ENCODE data around the gene EIF3J.
A peak's percentile ranks its signal among the peaks of the same experiment; 100 is the strongest.
"Not testable (repeated sequence)": the region's sequence is repeated elsewhere in the genome, so short reads cannot be mapped to it uniquely, and the experiment has no call there.

The EIF3J gene

GRCh38 chr15:44542596-44542995, 5.6 kb downstream of the EIF3J start:
- no peak for DNase-seq

- DNase-seq, result not testable (repeated sequence)
These were observed 7.8 kb downstream of the EIF3J start for GRCh38 chr15:44544745-44545144.

DNA sequence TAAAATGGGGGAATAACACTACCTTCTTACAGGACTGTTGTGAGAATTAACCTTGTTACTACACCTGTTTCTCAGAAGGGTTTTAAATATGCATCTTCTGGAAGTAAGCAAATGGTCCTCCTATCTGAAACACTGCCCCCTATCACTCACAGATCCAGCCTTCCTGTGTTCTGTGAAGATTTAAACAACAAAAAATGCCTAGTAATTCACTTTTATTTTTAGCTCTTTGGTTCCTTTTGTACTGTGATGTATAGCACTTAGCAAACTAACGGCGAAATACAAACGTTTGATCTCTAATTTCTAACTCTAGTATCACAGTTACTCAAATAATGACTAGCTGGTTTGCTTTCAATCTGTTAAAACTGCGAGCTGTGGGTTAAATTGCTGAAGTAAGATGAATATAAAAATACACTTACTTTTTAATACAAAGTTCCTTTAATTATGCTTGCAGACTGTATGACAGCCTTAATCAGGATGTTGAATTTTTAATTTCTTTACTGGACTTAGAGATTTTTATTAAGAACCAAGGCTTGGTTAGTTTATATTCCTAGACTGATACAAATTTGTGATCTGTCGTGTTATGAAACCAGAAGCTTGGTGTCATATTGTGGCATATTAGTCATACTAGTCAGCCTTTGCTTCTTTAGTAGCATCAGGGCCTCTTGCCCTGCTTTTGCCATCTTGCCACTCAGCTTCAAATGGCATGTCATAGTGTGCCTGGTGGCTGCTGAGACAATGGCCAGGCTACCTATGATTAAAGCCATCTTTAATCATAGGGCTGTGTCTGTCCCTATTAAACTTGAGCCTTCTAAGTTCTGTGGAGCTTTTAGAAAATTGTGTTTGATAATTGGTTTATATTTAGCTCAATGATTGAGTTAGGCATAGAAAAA, 9.2 kb downstream of the EIF3J start:
- DNase-seq, result peak; percentile 91

GRCh38 chr15:44549152-44549551, 12.2 kb downstream of the EIF3J start:
- not testable (repeated sequence) for DNase-seq

DNA sequence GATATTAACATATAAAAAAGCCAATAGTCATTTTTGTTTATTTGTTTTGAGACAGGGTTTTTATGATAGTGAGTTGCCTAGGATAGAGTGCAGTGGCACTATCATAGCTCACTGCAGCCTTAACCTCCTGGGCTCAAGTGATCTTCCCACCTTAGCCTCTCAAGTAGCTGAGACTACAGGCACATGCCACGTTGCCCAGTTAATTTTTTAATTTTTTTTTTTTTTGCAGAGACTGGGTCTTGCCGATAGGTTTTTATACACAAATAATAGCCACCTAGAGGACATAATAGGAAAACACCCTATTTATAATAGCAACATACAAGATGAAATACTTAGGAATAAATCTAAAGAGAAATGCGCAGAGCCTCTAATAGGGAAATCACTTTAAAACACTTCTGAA, 13.3 kb downstream of the EIF3J start:
- DNase-seq, result peak; percentile 16

- DNase-seq, result no peak
These were observed 13.8 kb downstream of the EIF3J start for GRCh38 chr15:44550734-44551133.

DNA sequence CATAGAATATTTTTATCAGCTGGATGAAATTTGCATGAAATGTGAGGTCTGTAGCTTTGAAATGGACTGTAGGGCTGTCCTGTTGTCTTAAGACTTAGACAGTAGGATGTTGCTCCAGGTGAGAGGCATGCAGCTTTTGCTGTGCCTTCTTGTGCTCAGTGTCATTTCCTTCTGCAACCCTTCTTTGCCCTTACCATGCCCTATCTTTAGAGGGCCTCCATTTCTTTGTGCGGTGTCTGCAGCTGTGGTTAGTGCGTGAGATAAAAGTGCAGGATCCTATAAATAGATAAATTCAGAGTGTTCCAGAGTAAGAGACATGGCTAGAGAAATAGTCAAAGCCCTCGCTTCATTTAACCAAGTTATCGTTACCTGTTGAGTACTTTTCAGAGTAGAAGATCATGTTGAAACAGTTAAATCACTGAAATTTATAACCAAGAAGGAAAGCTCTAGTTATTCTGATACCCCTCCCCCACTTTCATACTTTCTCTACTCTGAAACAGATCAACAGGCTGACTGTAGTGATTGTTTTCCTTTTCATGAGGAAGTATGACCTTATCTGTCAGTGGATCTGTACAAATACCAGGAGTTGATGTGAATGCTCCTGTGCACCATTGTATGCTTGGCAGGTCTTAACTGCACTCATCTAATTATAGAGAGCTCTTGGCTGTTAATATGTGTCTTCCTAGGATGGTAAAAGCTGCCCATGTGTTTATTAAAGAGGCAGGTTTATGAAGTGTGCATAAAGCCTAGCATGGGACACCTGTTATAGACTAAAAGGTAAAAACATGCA, 18.2 kb downstream of the EIF3J start:
- no peak for DNase-seq

- not testable (repeated sequence) for DNase-seq
These were observed 24.0 kb downstream of the EIF3J start for GRCh38 chr15:44560926-44561325.

DNA sequence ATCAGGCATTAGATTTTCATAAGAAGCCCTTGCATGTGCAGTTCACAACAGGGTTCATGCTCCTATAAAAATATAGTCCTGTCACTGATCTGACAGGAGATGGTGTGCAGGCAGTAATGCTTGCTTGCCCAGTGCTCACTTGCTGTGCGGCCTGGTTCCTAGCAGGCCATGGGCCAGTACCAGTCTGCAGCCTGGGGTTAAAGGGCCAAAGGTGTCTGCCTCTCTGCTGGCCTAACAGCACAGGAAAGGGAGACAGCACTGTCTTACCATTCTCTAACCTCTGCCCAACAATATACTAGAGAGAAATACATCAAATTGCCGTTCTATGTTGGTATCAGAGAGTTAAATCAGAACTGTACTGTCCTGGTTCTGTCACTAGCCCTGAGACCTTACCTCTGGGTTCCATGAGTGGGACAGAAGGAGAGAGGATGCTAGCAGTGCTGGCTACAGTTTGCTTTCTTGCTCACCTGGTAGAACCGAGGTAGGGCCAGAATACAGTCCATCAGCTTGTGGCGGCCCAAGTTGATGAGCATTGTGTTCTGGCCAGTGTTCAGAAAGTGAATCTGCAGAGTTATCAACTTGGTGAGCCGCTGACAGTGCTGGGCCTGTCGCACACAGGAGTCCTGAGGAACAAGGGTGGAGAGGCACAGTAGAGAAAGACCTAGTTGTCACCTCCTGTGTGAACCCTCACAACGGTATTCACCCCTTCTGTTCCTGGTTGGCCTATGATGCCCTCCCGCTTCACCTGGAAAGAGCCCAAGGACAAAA, 28.6 kb downstream of the EIF3J start:
- no peak for DNase-seq

GRCh38 chr15:44566155-44566540, 29.2 kb downstream of the EIF3J start:
- DNase-seq, result no peak

- DNase-seq, result no peak
These were observed 31.4 kb downstream of the EIF3J start for GRCh38 chr15:44568338-44568737.

DNA sequence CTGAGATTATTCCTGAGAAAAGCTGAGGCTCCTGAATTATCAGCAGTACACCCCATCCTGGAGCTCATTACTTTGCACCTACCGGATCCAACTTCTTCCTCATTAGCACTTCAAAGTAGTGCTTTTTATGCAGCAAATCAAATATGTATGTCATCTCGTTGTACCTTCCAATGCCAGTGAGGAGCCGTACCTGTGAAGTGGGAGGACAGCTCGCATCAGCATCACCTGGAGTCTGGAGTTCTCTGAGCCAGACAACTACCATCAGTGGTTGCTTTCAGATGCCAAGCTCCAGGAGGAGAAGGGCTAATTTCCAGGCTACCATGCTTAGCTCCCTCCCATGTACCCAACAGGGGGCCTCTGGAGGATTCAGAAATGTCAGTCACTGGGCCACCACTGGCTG, 32.4 kb downstream of the EIF3J start:
- DNase-seq, result no peak

- no peak for DNase-seq
These were observed 33.4 kb downstream of the EIF3J start for GRCh38 chr15:44570361-44570760.

GRCh38 chr15:44573386-44573785, 36.4 kb downstream of the EIF3J start:
- no peak for DNase-seq

GRCh38 chr15:44574734-44575133, 37.8 kb downstream of the EIF3J start:
- no peak for DNase-seq

GRCh38 chr15:44580105-44580504, 43.2 kb downstream of the EIF3J start:
- no peak for DNase-seq

DNA sequence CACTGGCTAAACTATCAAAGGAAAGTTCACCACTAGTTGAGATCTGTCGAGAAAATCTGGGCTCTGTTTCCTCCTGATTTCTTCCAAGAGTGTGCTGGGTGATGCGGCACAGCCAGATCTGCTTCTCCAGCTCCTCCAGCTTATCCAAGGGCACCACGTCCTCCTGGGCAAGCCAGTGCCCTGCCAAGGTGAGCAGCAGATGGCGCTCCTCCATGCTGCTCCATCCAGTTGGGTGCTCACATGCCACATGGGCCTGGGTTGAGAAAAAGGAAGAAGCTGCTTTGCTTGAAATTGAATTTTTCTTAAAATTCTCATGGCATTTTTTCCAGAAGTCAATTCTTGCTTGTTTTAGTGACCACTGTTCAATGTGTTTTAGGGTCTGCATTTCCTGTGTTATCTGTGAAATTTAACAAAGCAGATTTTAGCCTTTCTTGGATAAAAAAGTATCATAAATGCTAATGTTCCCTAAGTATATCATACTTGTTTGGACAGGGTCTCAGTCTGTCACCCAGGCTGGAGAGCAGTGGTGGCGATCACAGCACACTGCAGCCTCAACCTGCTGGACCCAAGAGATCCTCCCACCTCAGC, 47.3 kb downstream of the EIF3J start:
- DNase-seq, result peak; percentile 62

GRCh38 chr15:44585633-44586032, 48.7 kb downstream of the EIF3J start:
- no peak for DNase-seq

- DNase-seq, result no peak
These were observed 51.6 kb downstream of the EIF3J start for GRCh38 chr15:44588541-44588940.

GRCh38 chr15:44591326-44591725, 54.4 kb downstream of the EIF3J start:
- DNase-seq, result no peak

DNA sequence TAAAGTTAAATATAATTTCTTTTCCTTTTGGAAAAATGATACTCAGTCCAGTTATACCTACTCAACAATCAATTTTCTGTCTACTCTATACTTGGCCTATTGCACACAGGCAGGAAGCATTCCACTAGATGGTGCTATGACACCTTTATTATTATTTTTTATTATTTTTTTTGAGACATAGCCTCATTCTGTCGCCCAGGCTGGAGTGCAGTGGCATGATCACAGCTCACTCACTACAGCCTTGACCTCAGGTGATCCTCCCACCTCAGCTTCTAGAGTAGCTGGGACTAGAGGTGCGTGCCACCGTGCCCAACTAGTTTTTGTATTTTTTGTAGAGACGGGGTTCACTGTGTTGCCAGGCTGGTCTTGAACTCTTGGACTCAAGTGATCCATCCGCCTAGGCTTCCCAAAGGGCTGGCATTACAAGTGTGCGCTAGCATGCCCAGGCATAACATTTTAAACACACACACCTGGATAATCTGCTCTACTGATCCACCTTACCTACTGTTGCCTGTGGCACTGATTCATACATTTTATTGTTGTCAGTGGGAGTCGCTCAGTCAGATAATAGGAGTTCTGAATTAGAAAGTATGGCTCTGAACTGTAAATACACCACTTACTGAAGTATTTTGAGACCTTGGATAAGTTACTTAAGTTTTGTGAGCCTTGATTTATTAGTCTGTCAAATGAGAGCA, 56.2 kb downstream of the EIF3J start:
- peak; percentile 49 for DNase-seq

DNA sequence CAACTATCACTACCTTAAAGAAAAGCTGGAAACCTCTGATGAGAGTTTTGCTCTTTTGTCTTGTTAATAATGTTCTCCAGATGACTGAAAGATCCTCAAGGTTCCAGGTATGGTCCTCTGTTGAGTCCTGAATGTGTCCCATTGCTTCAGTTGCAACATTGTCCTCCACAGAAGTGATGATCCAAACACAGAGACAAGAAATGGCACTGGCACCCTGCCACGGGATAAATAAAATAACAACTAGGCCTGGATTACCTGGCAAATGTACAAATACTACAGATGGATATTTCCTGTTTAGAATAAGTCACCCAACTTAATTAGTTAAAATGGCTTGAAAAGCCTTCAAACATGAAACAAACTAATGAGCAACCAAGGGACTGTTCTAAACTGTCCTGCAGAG, 58.3 kb downstream of the EIF3J start:
- DNase-seq, result no peak

All from activated CD4-positive, alpha-beta T cell treated with anti-CD3 and anti-CD28 coated beads, Interleukin-2, amount 50 U/mL, for 16 hours (primary cell).